Naive B cell (primary cell): ENCODE data around the gene PCDHGB4. TPM values are rescaled to one million over a fixed set of nuclear protein-coding genes. Genes with fewer than 3 reads are reported as not detected.
"Not testable (repeated sequence)": the region's sequence is repeated elsewhere in the genome, so short reads cannot be mapped to it uniquely, and the experiment has no call there.

Experiments
- ATAC-seq, 2 donors: fragments of 150-1000 bp; cut with Tn5 transposase; 2 replicates each; pipeline ENCODE4 v1.10.0; 2021; ENCODE audit warnings: low read depth in 2 of 2, mild to moderate bottlenecking in 2 of 2, moderate library complexity in 2 of 2
- DNase-seq: peaks from one replicate; pipeline ENCODE4 v3.0.0; 2022
- H3K27ac Mint-ChIP-seq, 6 donors: one replicate each; pipeline ENCODE4 v1.8.0; 2020 to 2022; ENCODE audit warnings: mild to moderate bottlenecking in 6 of 6, mixed read lengths in 6 of 6, moderate library complexity in 5 of 6, inconsistent platforms in 2 of 6
- H3K27me3 Mint-ChIP-seq, 3 donors: one replicate each; pipeline ENCODE4 v1.8.0; 2021 to 2022; ENCODE audit warnings: mixed read lengths in 3 of 3, mild to moderate bottlenecking in 1 of 3
- H3K36me3 Mint-ChIP-seq, 2 donors: one replicate each; pipeline ENCODE4 v1.8.0; 2020 to 2022; ENCODE audit warnings: mixed read lengths in 2 of 2, inconsistent platforms in 1 of 2, mild to moderate bottlenecking in 1 of 2
- H3K4me1 Mint-ChIP-seq, 3 donors: one replicate each; pipeline ENCODE4 v1.8.0; 2020 to 2022; ENCODE audit warnings: mixed read lengths in 3 of 3, inconsistent platforms in 1 of 3, mild to moderate bottlenecking in 1 of 3, moderate library complexity in 1 of 3
- H3K4me3 Mint-ChIP-seq, 8 donors: one replicate each; pipeline ENCODE4 v1.8.0; 2020 to 2022; ENCODE audit warnings: mild to moderate bottlenecking in 8 of 8, mixed read lengths in 8 of 8, moderate library complexity in 8 of 8, inconsistent platforms in 2 of 8
- H3K9me3 Mint-ChIP-seq, 7 donors: one replicate each; pipeline ENCODE4 v1.8.0; 2020 to 2022; ENCODE audit warnings: mixed read lengths in 7 of 7, mild to moderate bottlenecking in 5 of 7, inconsistent platforms in 2 of 7, moderate library complexity in 1 of 7
- polyA plus RNA-seq, 6 donors: library from polyadenylated mRNA; unstranded; fragments of 300-500 nt; fragmentation: Illumina TruSeq; gene quantifications; one replicate each; pipeline ENCODE4 v1.2.3, GENCODE V29; 2021; ENCODE audit warnings: low read depth in 6 of 6

Gene PCDHGB4
- polyA plus RNA-seq, 6 donors from 2014 or later = 0.15 TPM; not detected in 5

GRCh38 chr5:141394401-141395187 lies 7.1 kb downstream of the PCDHGB4 start:
- Mint-ChIP-seq H3K36me3 (peaks cover 16 to 21% of the 10 kb centered on the region in 2 donors), H3K27ac (peak overlapping the region in 2 of 6 donors; percentile 24 to 79), H3K27me3 (peaks cover 52 to 75% (median 55%) of the 10 kb centered on the region in 3 donors), H3K9me3 (peaks cover 4 to 71% (median 38%) of the 10 kb centered on the region in 7 donors), H3K4me3 (peak overlapping the region in 1 of 8 donors; percentile 16)
- ATAC-seq, DNase-seq, H3K4me1 Mint-ChIP-seq: not testable (repeated sequence)

DNA sequence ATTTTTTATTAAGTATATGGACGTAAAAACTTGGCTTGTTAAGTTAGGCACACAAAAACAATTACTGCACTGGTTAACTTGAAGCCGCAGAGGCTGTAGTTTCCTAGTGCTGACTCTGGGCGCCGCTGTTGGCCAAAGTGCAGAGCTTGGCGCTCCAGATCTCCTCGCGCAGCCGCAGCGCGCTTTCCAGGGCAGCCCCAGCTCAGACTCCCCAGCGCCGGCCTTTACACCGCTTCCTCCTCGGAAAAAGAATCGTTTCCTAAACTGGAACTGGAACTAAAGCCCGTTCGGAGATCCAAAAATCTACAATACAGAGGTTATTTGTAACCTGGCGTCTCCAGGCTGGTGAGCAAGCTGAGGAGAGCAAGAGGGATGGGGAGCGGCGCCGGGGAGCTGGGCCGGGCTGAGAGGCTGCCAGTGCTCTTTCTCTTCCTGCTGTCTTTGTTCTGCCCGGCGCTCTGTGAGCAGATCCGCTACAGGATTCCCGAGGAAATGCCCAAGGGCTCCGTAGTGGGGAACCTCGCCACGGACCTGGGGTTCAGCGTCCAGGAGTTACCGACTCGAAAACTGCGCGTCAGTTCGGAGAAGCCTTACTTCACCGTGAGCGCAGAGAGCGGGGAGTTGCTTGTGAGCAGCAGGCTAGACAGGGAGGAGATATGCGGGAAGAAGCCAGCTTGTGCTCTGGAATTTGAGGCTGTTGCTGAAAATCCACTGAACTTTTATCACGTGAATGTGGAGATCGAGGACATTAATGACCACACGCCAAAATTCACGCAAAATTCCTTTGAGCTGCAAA lies 10.5 kb downstream of the PCDHGB4 start, which contains the start of gene PCDHGB5:
Gene PCDHGB5, plus strand, starts transcription at position 192 of the 796 bp plus-strand sequence. Its CDS starts 181 bp downstream, at position 373.
- DNase-seq, H3K4me1 Mint-ChIP-seq: not testable (repeated sequence)
- ATAC-seq = peak; percentile 58 to 61
- Mint-ChIP-seq H3K36me3 (peaks cover 12 to 19% of the 10 kb centered on the region in 2 donors), H3K27me3 (peaks cover 47 to 74% (median 52%) of the 10 kb centered on the region in 3 donors), H3K27ac (peak within 1 kb of the TSS in 1 of 6 donors; percentile 63), H3K9me3 (peaks cover 4 to 60% (median 34%) of the 10 kb centered on the region in 7 donors), H3K4me3 (peak within 1 kb of the TSS; percentile 2 to 83 (median 42))

DNA sequence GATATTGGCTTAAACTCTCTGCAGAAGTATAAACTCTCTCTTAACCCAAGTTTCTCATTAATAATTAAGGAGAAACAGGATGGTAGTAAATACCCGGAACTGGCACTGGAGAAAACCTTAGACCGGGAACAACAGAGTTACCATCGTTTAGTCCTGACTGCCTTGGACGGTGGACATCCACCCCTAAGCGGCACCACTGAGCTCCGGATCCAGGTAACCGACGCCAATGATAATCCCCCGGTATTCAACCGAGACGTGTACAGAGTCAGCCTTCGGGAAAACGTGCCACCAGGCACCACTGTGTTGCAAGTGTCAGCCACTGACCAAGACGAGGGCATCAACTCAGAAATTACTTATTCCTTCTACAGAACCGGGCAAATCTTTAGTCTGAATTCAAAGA lies 11.1 kb downstream of the PCDHGB4 start:
- Mint-ChIP-seq H3K4me1 (peaks cover 0 to 3% (median 0%) of the 10 kb centered on the region in 3 donors), H3K9me3 (peaks cover 4 to 61% (median 35%) of the 10 kb centered on the region in 7 donors), H3K36me3 (peaks cover 9 to 25% of the 10 kb centered on the region in 2 donors), H3K27me3 (peaks cover 50 to 74% (median 57%) of the 10 kb centered on the region in 3 donors), H3K27ac (peak overlapping the region in 1 of 6 donors; percentile 63), H3K4me3 (peak overlapping the region in 1 of 8 donors; percentile 29)
- DNase-seq = no peak
- ATAC-seq = no peak

- Mint-ChIP-seq H3K4me1 (peaks cover 0 to 3% (median 0%) of the 10 kb centered on the region in 3 donors), H3K4me3 (peak overlapping the region in 2 of 8 donors; percentile 20 to 30), H3K27me3 (peaks cover 52 to 76% (median 58%) of the 10 kb centered on the region in 3 donors), H3K9me3 (peaks cover 4 to 56% (median 35%) of the 10 kb centered on the region in 7 donors), H3K36me3 (peaks cover 4 to 27% of the 10 kb centered on the region in 2 donors), H3K27ac (peak overlapping the region in 3 of 6 donors; percentile 58 to 92 (median 81))
- ATAC-seq (no peak), DNase-seq (no peak)
Observed at GRCh38 chr5:141399555-141400258, 12.2 kb downstream of the PCDHGB4 start.

DNA sequence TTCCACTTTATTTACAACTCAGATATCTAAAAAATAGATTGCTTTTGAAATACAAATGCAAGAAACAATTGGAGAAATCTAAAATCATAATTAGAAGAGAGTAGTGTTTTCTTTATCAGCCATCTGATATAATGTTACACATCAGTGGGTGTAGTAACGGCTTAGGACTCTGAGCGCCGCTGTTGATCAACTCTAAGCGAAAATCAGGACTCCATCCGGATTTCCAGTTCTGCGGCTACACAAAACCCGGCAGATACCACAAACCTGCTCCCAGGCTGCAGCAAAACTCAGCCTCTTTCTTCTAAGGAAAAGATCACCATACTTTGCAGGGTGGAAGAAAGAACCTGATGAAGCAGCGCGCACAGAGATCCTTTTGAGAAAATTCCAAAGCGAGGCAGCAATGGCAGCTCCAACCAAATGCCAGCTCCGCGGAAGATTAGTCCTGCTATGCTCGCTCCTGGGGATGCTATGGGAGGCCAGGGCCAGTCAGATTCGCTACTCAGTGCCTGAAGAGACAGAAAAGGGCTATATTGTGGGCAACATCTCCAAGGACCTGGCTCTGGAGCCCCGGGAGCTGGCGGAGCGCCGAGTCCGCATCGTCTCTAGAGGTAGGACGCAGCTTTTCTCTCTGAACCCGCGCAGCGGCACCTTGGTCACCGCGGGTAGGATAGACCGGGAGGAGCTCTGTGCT lies 15.2 kb downstream of the PCDHGB4 start, which contains the start of gene PCDHGA9:
Gene PCDHGA9, plus strand, starts transcription at position 226 of the 691 bp plus-strand sequence. Its CDS starts 175 bp downstream, at position 401.
- no peak for ATAC-seq
- Mint-ChIP-seq H3K4me3 (peak within 1 kb of the TSS; percentile 65 to 89 (median 78)), H3K27me3 (peaks cover 57 to 78% (median 69%) of the 10 kb centered on the region in 3 donors), H3K36me3 (peaks cover 4 to 37% of the 10 kb centered on the region in 2 donors), H3K27ac (peak within 1 kb of the TSS in 2 of 6 donors; percentile 56 to 82), H3K4me1 (peaks cover 0 to 5% (median 3%) of the 10 kb centered on the region in 3 donors), H3K9me3 (peaks cover 4 to 61% (median 42%) of the 10 kb centered on the region in 7 donors)
- DNase-seq = no peak

DNA sequence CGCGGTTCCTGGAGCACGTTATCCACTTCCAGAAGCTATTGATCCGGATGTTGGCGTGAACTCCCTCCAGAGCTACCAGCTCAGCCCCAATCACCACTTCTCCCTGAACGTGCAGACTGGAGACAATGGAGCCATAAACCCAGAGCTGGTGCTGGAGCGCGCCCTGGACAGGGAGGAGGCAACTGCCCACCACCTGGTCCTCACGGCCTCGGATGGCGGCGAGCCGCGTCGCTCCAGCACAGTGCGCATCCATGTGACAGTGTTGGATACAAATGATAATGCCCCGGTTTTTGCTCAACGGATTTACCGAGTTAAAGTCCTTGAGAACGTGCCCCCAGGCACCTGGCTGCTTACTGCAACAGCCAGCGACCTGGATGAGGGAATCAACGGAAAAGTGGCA lies 15.9 kb downstream of the PCDHGB4 start:
- Mint-ChIP-seq H3K27me3 (peaks cover 59 to 84% (median 74%) of the 10 kb centered on the region in 3 donors), H3K36me3 (peaks cover 4 to 42% of the 10 kb centered on the region in 2 donors), H3K4me1 (peaks cover 0 to 12% (median 3%) of the 10 kb centered on the region in 3 donors), H3K4me3 (peak overlapping the region in 3 of 8 donors; percentile 5 to 75 (median 18)), H3K27ac (peak overlapping the region in 2 of 6 donors; percentile 24 to 81), H3K9me3 (peaks cover 4 to 68% (median 46%) of the 10 kb centered on the region in 7 donors)
- ATAC-seq (no peak), DNase-seq (no peak)

DNA sequence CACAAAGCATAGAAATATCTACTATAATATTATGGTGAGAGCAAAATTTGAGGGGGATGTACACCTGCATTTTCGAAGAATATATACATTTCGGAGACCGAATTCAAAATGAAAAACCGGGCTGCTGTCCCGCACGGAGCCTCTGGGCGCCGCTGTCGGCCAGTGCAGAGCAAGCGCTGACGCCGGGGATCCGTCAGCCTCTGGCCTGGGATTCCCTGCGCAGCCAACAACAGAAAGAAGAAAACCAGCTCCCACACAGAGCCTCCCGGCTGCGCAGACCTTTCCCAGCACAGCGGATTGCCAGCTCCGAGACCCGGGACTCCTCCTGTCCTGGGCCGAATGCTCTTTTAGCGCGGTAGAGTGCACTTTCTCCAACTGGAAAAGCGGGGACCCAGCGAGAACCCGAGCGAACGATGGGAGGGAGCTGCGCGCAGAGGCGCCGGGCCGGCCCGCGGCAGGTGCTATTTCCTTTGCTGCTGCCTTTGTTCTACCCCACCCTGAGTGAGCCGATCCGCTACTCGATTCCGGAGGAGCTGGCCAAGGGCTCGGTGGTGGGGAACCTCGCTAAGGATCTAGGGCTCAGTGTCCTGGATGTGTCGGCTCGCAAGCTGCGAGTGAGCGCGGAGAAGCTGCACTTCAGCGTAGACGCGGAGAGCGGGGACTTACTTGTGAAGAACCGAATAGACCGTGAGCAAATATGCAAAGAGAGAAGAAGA lies 20.4 kb downstream of the PCDHGB4 start, which contains the start of gene PCDHGB6:
Gene PCDHGB6, plus strand, starts transcription at position 232 of the 716 bp plus-strand sequence. Its CDS starts 182 bp downstream, at position 414.
- Mint-ChIP-seq H3K9me3 (peaks cover 5 to 67% (median 41%) of the 10 kb centered on the region in 7 donors), H3K36me3 (peaks cover 11 to 50% of the 10 kb centered on the region in 2 donors), H3K27ac (peak within 1 kb of the TSS in 3 of 6 donors; percentile 20 to 53 (median 28)), H3K27me3 (peaks cover 61 to 72% (median 63%) of the 10 kb centered on the region in 3 donors), H3K4me3 (peak within 1 kb of the TSS; percentile 35 to 86 (median 62)), H3K4me1 (peaks cover 3 to 15% (median 4%) of the 10 kb centered on the region in 3 donors)
- ATAC-seq = peak; percentile 16 to 38
- DNase-seq = not testable (repeated sequence)

DNA sequence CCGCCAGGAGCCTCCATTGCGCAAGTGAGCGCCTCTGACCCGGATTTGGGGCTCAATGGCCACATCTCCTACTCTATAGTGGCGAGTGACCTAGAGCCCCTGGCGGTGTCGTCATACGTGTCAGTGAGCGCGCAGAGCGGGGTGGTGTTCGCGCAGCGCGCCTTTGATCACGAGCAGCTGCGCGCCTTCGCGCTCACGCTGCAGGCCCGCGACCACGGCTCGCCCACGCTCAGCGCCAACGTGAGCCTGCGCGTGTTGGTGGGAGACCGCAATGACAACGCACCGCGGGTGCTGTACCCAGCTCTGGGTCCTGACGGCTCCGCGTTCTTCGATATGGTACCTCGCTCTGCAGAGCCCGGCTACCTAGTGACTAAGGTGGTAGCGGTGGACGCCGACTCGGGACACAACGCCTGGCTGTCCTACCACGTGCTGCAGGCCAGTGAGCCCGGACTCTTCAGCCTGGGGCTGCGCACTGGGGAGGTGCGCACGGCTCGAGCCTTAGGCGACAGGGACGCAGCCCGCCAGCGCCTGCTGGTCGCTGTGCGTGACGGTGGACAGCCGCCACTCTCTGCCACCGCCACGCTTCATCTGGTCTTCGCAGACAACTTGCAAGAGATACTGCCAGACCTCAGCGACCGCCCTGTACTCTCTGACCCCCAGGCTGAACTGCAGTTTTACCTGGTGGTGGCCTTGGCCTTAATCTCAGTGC lies 22.3 kb downstream of the PCDHGB4 start:
- DNase-seq (no peak), ATAC-seq (no peak)
- Mint-ChIP-seq H3K36me3 (peaks cover 21 to 46% of the 10 kb centered on the region in 2 donors), H3K27ac (peak overlapping the region in 3 of 6 donors; percentile 22 to 48 (median 39)), H3K4me1 (peaks cover 11 to 30% (median 14%) of the 10 kb centered on the region in 3 donors), H3K27me3 (peaks cover 63 to 72% (median 63%) of the 10 kb centered on the region in 3 donors), H3K4me3 (peak overlapping the region in 2 of 8 donors; percentile 8 to 34), H3K9me3 (peaks cover 9 to 70% (median 43%) of the 10 kb centered on the region in 7 donors)

- ATAC-seq (no peak), DNase-seq (no peak)
- Mint-ChIP-seq H3K9me3 (peaks cover 9 to 69% (median 44%) of the 10 kb centered on the region in 7 donors), H3K27me3 (peaks cover 60 to 70% (median 61%) of the 10 kb centered on the region in 3 donors), H3K36me3 (peaks cover 29 to 45% of the 10 kb centered on the region in 2 donors), H3K4me1 (peaks cover 11 to 30% (median 16%) of the 10 kb centered on the region in 3 donors), H3K27ac (peak overlapping the region in 2 of 6 donors; percentile 11 to 54), H3K4me3 (peak overlapping the region in 1 of 8 donors; percentile 12)
Observed at GRCh38 chr5:141411575-141411974, 24.1 kb downstream of the PCDHGB4 start.

DNA sequence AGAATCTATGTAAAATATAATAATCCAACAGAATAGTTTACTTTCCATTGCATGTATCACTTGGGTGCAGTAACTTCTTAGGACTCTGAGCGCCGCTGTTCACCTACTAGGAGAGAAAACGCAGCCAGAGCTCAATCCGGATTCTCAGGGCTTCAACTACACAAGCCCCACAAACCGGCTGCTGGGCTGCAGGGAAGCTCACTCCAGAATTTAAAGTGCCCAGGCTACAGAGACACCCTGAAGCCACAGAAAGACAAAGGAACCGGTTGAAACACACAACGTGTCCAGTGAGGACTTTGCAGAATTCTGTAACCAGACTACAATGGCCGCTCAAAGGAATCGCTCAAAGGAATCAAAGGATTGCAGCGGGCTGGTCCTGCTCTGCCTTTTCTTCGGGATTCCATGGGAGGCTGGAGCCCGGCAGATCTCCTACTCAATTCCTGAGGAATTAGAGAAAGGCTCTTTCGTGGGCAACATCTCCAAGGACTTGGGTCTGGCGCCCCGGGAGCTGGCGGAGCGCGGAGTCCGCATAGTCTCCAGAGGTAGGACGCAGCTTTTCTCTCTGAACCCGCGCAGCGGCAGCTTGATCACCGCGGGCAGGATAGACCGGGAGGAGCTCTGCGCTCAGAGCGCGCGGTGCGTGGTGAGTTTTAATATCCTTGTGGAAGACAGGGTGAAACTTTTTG lies 25.5 kb downstream of the PCDHGB4 start, which contains the start of gene PCDHGA10:
Gene PCDHGA10, plus strand, starts transcription at position 134 of the 686 bp plus-strand sequence. Its CDS starts 189 bp downstream, at position 323.
- peak; percentile 47 to 52 for ATAC-seq
- peak within 1 kb of the TSS in 4 of 6 donors; percentile 43 to 85 (median 66) for H3K27ac Mint-ChIP-seq
- peaks cover 11 to 22% (median 22%) of the 10 kb centered on the region in 3 donors for H3K4me1 Mint-ChIP-seq
- peaks cover 32 to 48% of the 10 kb centered on the region in 2 donors for H3K36me3 Mint-ChIP-seq
- H3K9me3 Mint-ChIP-seq = peaks cover 9 to 70% (median 46%) of the 10 kb centered on the region in 7 donors
- peak within 1 kb of the TSS; percentile 74 to 93 (median 87) for H3K4me3 Mint-ChIP-seq
- DNase-seq = no peak
- peaks cover 62 to 71% (median 67%) of the 10 kb centered on the region in 3 donors for H3K27me3 Mint-ChIP-seq
